HUES48 (cell line): ENCODE measurements around the gene OSBPL5.
"Not testable (repeated sequence)": the region's sequence is repeated elsewhere in the genome, so short reads cannot be mapped to it uniquely, and the experiment has no call there.

Experiments
- H3K27ac ChIP-seq: one replicate; pipeline ENCODE4 v1.7.0; 2013; ENCODE audit warnings: low read depth, low read length, inconsistent platforms
- H3K27me3 ChIP-seq: 2 replicates; pipeline ENCODE4 v1.6.1; 2013; ENCODE audit warnings: mild to moderate bottlenecking, low read length; ENCODE audit not compliant: control insufficient read depth, insufficient read depth
- H3K36me3 ChIP-seq: 2 replicates; pipeline ENCODE4 v1.6.1; 2013; ENCODE audit warnings: low read length; ENCODE audit not compliant: control insufficient read depth, insufficient read depth
- H3K4me1 ChIP-seq: 2 replicates; pipeline ENCODE4 v1.6.1; 2013; ENCODE audit warnings: mild to moderate bottlenecking, low read length; ENCODE audit not compliant: control insufficient read depth, insufficient read depth
- H3K4me3 ChIP-seq: 2 replicates; pipeline ENCODE4 v1.5.1; 2013; ENCODE audit warnings: mild to moderate bottlenecking, low read depth, low read length
- H3K9ac ChIP-seq: 2 replicates; pipeline ENCODE4 v1.6.1; 2013; ENCODE audit warnings: mild to moderate bottlenecking, low read depth, low read length, moderate library complexity
- H3K9me3 ChIP-seq: 2 replicates; pipeline ENCODE4 v1.6.1; 2013; ENCODE audit warnings: low read length; ENCODE audit not compliant: control insufficient read depth, insufficient read depth

The OSBPL5 gene

DNA sequence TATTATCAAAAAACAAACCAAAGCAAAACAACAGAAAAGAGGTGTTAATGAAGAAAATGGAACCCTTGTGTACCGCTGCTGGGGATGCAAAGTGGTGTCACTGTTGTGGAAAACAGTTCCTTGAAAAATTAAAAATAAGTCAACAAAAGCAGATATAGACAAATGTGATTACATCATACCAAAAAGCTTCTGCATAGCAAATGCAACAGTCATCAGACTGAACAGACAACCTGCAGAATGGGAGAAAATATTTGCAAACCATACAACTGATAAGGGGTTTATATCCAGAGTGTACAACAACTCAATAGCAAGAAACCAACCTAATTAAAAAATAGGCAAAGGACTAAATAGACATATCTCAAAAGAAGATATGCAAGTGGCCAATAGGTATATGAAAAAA is 85.0 kb downstream of the OSBPL5 start:
- no peaks in the 10 kb centered on the region for H3K4me1 ChIP-seq
- no peaks in the 10 kb centered on the region for H3K36me3 ChIP-seq
- H3K4me3 ChIP-seq, result no peak overlapping the region
- H3K9ac ChIP-seq, result no peak overlapping the region
- H3K27ac ChIP-seq, result no peak overlapping the region
- H3K9me3 ChIP-seq, result no peaks in the 10 kb centered on the region
- H3K27me3 ChIP-seq, result no peaks in the 10 kb centered on the region

GRCh38 chr11:3077846-3078440 is 87.2 kb downstream of the OSBPL5 start:
- Histone ChIP-seq H3K4me3 (no peak overlapping the region), H3K27me3 (no peaks in the 10 kb centered on the region), H3K36me3 (no peaks in the 10 kb centered on the region), H3K9ac (no peak overlapping the region), H3K9me3 (no peaks in the 10 kb centered on the region), H3K27ac (no peak overlapping the region), H3K4me1 (no peaks in the 10 kb centered on the region)

- Histone ChIP-seq H3K9me3 (no peaks in the 10 kb centered on the region), H3K27ac (no peak overlapping the region)
These were observed 87.8 kb downstream of the OSBPL5 start for GRCh38 chr11:3077189-3077836.

GRCh38 chr11:3074912-3075589 is 90.1 kb downstream of the OSBPL5 start:
- no peaks in the 10 kb centered on the region for H3K4me1 ChIP-seq
- H3K27me3 ChIP-seq, result no peaks in the 10 kb centered on the region
- no peaks in the 10 kb centered on the region for H3K9me3 ChIP-seq

More at GRCh38 chr11:3077189-3077836, 87.8 kb downstream of the OSBPL5 start:
- no peaks in the 10 kb centered on the region for H3K4me1 ChIP-seq
- H3K4me3 ChIP-seq, result no peak overlapping the region
- no peaks in the 10 kb centered on the region for H3K27me3 ChIP-seq
- H3K36me3 ChIP-seq, result no peaks in the 10 kb centered on the region
- H3K9ac ChIP-seq, result no peak overlapping the region

GRCh38 chr11:3073029-3073435 is 92.1 kb downstream of the OSBPL5 start:
- Histone ChIP-seq H3K27ac (no peak overlapping the region), H3K27me3 (no peaks in the 10 kb centered on the region), H3K4me3 (no peak overlapping the region), H3K9ac (no peak overlapping the region), H3K4me1 (no peaks in the 10 kb centered on the region), H3K9me3 (no peaks in the 10 kb centered on the region), H3K36me3 (no peaks in the 10 kb centered on the region)

More at GRCh38 chr11:3074912-3075589, 90.1 kb downstream of the OSBPL5 start:
- Histone ChIP-seq H3K36me3 (no peaks in the 10 kb centered on the region), H3K4me3 (no peak overlapping the region), H3K9ac (no peak overlapping the region), H3K27ac (no peak overlapping the region)

- peaks cover 2% of the 10 kb centered on the region for H3K4me1 ChIP-seq
These were observed 95.7 kb downstream of the OSBPL5 start for GRCh38 chr11:3069425-3069824.

DNA sequence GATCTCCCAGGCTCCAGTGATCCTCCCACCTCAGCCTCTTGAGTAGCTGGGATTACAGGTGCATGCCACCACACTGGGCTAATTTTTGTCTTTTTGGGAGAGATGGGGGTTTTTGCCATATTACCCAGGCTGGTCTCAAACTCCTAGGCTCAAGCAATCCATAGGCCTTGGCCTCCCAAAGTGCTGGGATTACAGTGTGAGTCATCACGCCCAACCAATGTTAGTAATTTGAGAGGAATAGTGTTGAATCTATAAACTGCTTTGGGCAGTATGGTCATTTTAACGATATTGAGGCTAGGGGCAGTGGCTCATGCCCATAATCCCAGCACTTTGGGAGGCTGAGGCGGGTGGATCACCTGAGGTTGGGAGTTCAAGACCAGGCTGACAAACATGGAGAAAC is 98.8 kb downstream of the OSBPL5 start:
- H3K4me1 ChIP-seq, result peaks cover 12% of the 10 kb centered on the region
- not testable (repeated sequence) for H3K4me3 ChIP-seq, H3K36me3 ChIP-seq, H3K27me3 ChIP-seq, H3K9ac ChIP-seq, H3K27ac ChIP-seq
- peaks cover 15% of the 10 kb centered on the region for H3K9me3 ChIP-seq

More at GRCh38 chr11:3069425-3069824, 95.7 kb downstream of the OSBPL5 start:
- Histone ChIP-seq H3K36me3 (no peaks in the 10 kb centered on the region), H3K27me3 (no peaks in the 10 kb centered on the region), H3K9me3 (peaks cover 13% of the 10 kb centered on the region), H3K4me3 (no peak overlapping the region), H3K9ac (no peak overlapping the region), H3K27ac (no peak overlapping the region)

- Histone ChIP-seq H3K27ac (peak overlapping the region; percentile 77), H3K4me1 (peaks cover 12% of the 10 kb centered on the region), H3K9me3 (peaks cover 15% of the 10 kb centered on the region)
- H3K9ac ChIP-seq, H3K36me3 ChIP-seq, H3K4me3 ChIP-seq, H3K27me3 ChIP-seq: not testable (repeated sequence)
These were observed 100.4 kb downstream of the OSBPL5 start for GRCh38 chr11:3064709-3065108.

- peaks cover 15% of the 10 kb centered on the region for H3K9me3 ChIP-seq
- peak overlapping the region; percentile 77 for H3K27ac ChIP-seq
These were observed 101.2 kb downstream of the OSBPL5 start for GRCh38 chr11:3063876-3064275.

GRCh38 chr11:3063432-3063831 is 101.7 kb downstream of the OSBPL5 start:
- Histone ChIP-seq H3K4me1 (peaks cover 12% of the 10 kb centered on the region), H3K9me3 (peaks cover 15% of the 10 kb centered on the region), H3K27ac (peak overlapping the region; percentile 77)
- not testable (repeated sequence) for H3K36me3 ChIP-seq, H3K27me3 ChIP-seq, H3K4me3 ChIP-seq, H3K9ac ChIP-seq

More at GRCh38 chr11:3063876-3064275, 101.2 kb downstream of the OSBPL5 start:
- H3K4me1 ChIP-seq, result peaks cover 12% of the 10 kb centered on the region
- H3K36me3 ChIP-seq, H3K9ac ChIP-seq, H3K4me3 ChIP-seq, H3K27me3 ChIP-seq: not testable (repeated sequence)

DNA sequence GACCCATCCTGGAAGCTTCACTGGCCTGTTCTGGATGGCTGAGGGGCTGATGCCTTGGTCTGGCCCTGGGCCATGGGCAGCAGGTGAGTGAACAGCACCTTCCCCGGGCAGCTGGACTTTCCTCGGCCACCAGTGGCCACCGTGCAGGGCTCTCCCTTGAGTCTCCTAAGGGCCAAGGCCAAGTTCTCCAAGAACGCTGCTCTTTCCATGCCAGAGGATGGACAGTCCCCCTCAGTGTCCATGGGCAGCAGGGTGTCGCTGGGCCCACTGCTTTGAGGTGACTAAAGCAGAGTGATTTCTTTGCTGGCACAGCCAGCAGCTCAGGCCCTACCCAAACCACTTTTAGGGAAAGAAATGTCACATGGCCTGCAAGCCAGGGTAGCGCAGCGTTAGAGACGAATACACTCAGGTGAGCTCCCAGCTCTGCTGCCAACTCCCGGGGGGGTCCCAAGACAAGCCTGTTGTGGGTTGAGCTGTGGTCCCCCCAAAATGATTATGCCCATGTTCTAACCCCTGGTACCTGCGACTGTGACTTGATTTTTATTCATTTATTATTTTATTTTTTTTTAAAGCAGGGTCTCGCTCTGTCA is 104.6 kb downstream of the OSBPL5 start:
- peaks cover 13% of the 10 kb centered on the region for H3K9me3 ChIP-seq
- no peak overlapping the region for H3K27ac ChIP-seq
- no peaks in the 10 kb centered on the region for H3K27me3 ChIP-seq
- peaks cover 22% of the 10 kb centered on the region for H3K4me1 ChIP-seq
- H3K36me3 ChIP-seq, result no peaks in the 10 kb centered on the region
- no peak overlapping the region for H3K4me3 ChIP-seq
- no peak overlapping the region for H3K9ac ChIP-seq
